ENCODE measurements around the gene TRABD2B.

GRCh38 chr1:47769983-47770382 lies 227.2 kb downstream of the TRABD2B start:
- TF ChIP-seq CTCF (IDR thresholded peaks at IDR 0.05) (no peak), POLR2A (IDR thresholded peaks at IDR 0.05) (no peak)

Measured in lower leg skin (tissue), 3 donors.